Adrenal gland (tissue), 12 donors: Measurements from ENCODE around the gene PTPRN2. TPM values are rescaled to one million over a fixed set of nuclear protein-coding genes. Genes with fewer than 3 reads are reported as not detected.

Experiments used
- DNase-seq, 7 donors: peaks; one replicate each; pipeline ENCODE4 v3.0.0-alpha.2; 2019 to 2020
- H3K27ac ChIP-seq, 5 donors: fragments of 200-600 bp; sonication (generic) in 4 of 5; 1 replicate in 3 of 5; 2 replicates in 2 of 5; pipeline versions ENCODE4 v1.5.1 to v1.8.0; 2016 to 2020; ENCODE audit warnings: mild to moderate bottlenecking in 1 of 5
- H3K27me3 ChIP-seq: fragments of 200-600 bp; 2 replicates; pipeline ENCODE4 v1.8.0; 2021
- H3K36me3 ChIP-seq, 2 donors: fragments of 200-600 bp; replicated peaks in 1 of 2; 1 replicate in 1 of 2; 2 replicates in 1 of 2; pipeline versions ENCODE4 v1.5.1 to v1.8.0; 2018 to 2022
- H3K4me1 ChIP-seq, 2 donors: fragments of 200-600 bp; replicated peaks in 1 of 2; 1 replicate in 1 of 2; 2 replicates in 1 of 2; pipeline versions ENCODE4 v1.5.1 to v1.8.0; 2018 to 2021
- H3K4me3 ChIP-seq, 4 donors: fragments of 200-600 bp; sonication (generic) in 3 of 4; one replicate each; pipeline ENCODE4 v1.5.1; 2016 to 2018
- H3K9me3 ChIP-seq, 3 donors: fragments of 200-600 bp; sonication (generic) in 1 of 3; replicated peaks in 1 of 3; 1 replicate in 2 of 3; 2 replicates in 1 of 3; pipeline versions ENCODE4 v1.5.1 to v1.8.0; 2016 to 2021
- CTCF ChIP-seq, 6 experiments: fragments of 450-650 bp in 4 of 6; fragments of 200-600 bp in 2 of 6; sonication (generic) in 1 of 6; IDR thresholded peaks; 1 replicate in 5 of 6; 2 replicates in 1 of 6; pipeline versions ENCODE4 v1.5.1 to v1.8.0; 2016 to 2021; ENCODE audit warnings: antibody characterized with exemption in 6 of 6, mild to moderate bottlenecking in 2 of 6, moderate library complexity in 1 of 6
- POLR2A ChIP-seq, 2 donors: fragments of 450-650 bp; IDR thresholded peaks; one replicate each; pipeline ENCODE4 v1.6.1; 2017; ENCODE audit warnings: antibody characterized with exemption in 2 of 2, mild to moderate bottlenecking in 2 of 2, moderate library complexity in 1 of 2
- WGBS, 4 donors: extraction: QIAGEN DNeasy Blood & Tissue Kit in 2 of 4; methylation state at CpG; one replicate each; pipeline versions ENCODE4 v1.1.5 to v1.1.7; 2013 to 2017; 5-methylcytosine and 5-hydroxymethylcytosine counted together
- intact Hi-C, 2 donors: fragments of 100-400 bp; cut with DNase I; formaldehyde crosslinking; loops; one replicate each; pipeline versions ENCODE4 v1.14.1 to v1.15.0; 2022 to 2023
- polyA plus RNA-seq, 3 donors: library from polyadenylated mRNA; stranded (reverse); fragments of 200-250 nt in 2 of 3; fragments of 350-450 nt in 1 of 3; fragmentation: Illumina TruSeq in 1 of 3; extraction: RNeasy Lipid Tissue Mini Kit (QIAGEN cat#74804) in 1 of 3; gene quantifications; one replicate each; pipeline ENCODE4 v1.2.3, GENCODE V29; 2013 to 2014
- total RNA-seq, 9 donors: library from RNA; depleted of rRNA in 4 of 9; stranded (reverse); fragments of >200 nt in 4 of 9; fragments of 120-200 nt in 1 of 9; fragmentation: NEBNext Ultra II Directional in 1 of 9; extraction: Animal tissue kit (Norgen Biotek cat#: 25700) in 1 of 9; gene quantifications; one replicate each; pipeline versions ENCODE4 v1.1.0 to v1.2.4, GENCODE V29; 2013 to 2023
- donor health status: healthy with polysubstance abuse.
- donor health status: Bipolar disorder and iron deficiency.
- donor health status: DM: yes; HTN: yes; CAD: no.
- donor health status: DM: no; HTN: no; CAD: no.
- donor health status: DM: no; HTN: no; CAD: no.
- donor health status: DM: yes; HTN: yes; CAD: no.

The PTPRN2 gene
- total and polyA plus RNA-seq, 12 donors: 2.2 to 16.2 (median 3.4) TPM

GRCh38 chr7:157516911-157517781, 1070.5 kb downstream of the PTPRN2 start:
- TF ChIP-seq CTCF (IDR thresholded peaks at IDR 0.05): no peak
- Histone ChIP-seq H3K27me3 (no peaks in the 10 kb centered on the region), H3K36me3 (no peaks in the 10 kb centered on the region), H3K27ac (no peak overlapping the region), H3K4me3 (no peak overlapping the region), H3K4me1 (no peaks in the 10 kb centered on the region), H3K9me3 (no peaks in the 10 kb centered on the region)
- 77 to 87% (median 82%) methylated on average over 12 to 25 of the region's 25 CpGs for WGBS, 4 donors
- DNase-seq: peak in 3 of 7 donors; percentile 10 to 28 (median 13)
- intact Hi-C loops: no loop called here

- no peaks in the 10 kb centered on the region for H3K27me3 ChIP-seq
- H3K27ac ChIP-seq: no peak overlapping the region
- no peak overlapping the region for H3K4me3 ChIP-seq
- H3K4me1 ChIP-seq: no peaks in the 10 kb centered on the region
- H3K36me3 ChIP-seq: no peaks in the 10 kb centered on the region
- H3K9me3 ChIP-seq: no peaks in the 10 kb centered on the region
- TF ChIP-seq POLR2A (IDR thresholded peaks at IDR 0.05) (no peak), CTCF (IDR thresholded peaks at IDR 0.05) (no peak)
- 79 to 90% (median 85%) methylated on average over 10 to 13 of the region's 13 CpGs for WGBS, 4 donors
- no peak for DNase-seq
- intact Hi-C loops: no loop called here
Measured at GRCh38 chr7:157516311-157516710, 1071.3 kb downstream of the PTPRN2 start.

GRCh38 chr7:157515342-157516041, 1072.1 kb downstream of the PTPRN2 start:
- DNase-seq: peak in 1 of 7 donors; percentile 28
- TF ChIP-seq CTCF (IDR thresholded peaks at IDR 0.05) (no peak), POLR2A (IDR thresholded peaks at IDR 0.05) (no peak)
- 64 to 73% (median 70%) methylated on average over 13 to 21 of the region's 21 CpGs for whole genome bisulfite sequencing, 4 donors
- no peaks in the 10 kb centered on the region for H3K9me3 ChIP-seq
- no peaks in the 10 kb centered on the region for H3K36me3 ChIP-seq
- no peak overlapping the region for H3K4me3 ChIP-seq
- no peak overlapping the region for H3K27ac ChIP-seq
- intact Hi-C loops: no loop called here
- H3K27me3 ChIP-seq: no peaks in the 10 kb centered on the region
- H3K4me1 ChIP-seq: no peaks in the 10 kb centered on the region

- WGBS, 4 donors: 58 to 71% (median 62%) methylated on average over 5 to 6 of the region's 6 CpGs
- Histone ChIP-seq H3K27ac (no peak overlapping the region), H3K9me3 (no peaks in the 10 kb centered on the region), H3K4me3 (no peak overlapping the region), H3K36me3 (no peaks in the 10 kb centered on the region), H3K27me3 (no peaks in the 10 kb centered on the region), H3K4me1 (no peaks in the 10 kb centered on the region)
- DNase-seq: peak in 1 of 7 donors; percentile 24
- intact Hi-C loops: no loop called here
- TF ChIP-seq POLR2A (IDR thresholded peaks at IDR 0.05) (no peak), CTCF (IDR thresholded peaks at IDR 0.05) (no peak)
Measured at GRCh38 chr7:157514746-157515145, 1072.9 kb downstream of the PTPRN2 start.
